GM18508 (cell line): ENCODE data around the gene MARCHF10.

Source experiments
- ATAC-seq: cut with Tn5 transposase; IDR thresholded peaks from one replicate; pipeline ENCODE4 v1.9.1; 2021; ENCODE audit warnings: moderate number of reproducible peaks; ENCODE audit not compliant: insufficient read depth, unreplicated experiment

Gene MARCHF10

DNA sequence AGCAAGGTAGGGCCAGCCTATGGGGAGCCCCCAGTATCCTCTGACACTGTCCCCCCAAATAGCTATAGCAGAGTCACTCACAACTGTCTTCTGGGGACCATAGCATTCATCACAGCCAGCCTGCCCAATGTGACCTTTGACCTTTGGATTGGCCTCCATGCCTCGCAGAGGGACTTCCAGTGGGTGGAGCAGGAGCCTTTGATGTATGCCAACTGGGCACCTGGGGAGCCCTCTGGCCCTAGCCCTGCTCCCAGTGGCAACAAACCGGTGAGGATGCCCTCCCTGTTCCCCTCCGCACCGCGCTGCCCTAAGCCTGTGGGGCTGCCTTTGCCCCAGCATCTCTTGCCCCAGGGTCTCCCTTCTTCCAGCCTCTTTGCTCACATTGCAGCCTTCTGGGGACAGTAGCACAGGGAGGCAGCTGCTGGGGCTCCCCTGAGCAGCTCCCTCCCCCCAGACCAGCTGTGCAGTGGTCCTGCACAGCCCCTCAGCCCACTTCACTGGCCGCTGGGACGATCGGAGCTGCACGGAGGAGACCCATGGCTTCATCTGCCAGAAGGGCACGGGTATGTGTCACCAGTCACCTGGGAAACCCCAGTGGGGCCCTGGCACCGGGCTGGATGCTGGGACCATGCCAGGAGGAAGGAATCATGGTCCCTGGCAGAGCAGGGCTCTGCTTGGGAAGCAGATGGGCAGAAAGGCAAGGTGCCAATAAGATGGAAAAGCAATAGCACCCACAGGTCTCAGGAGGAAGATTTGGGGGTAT, 119.5 kb downstream of the MARCHF10 start:
- ATAC-seq: no peak

GRCh38 chr17:62687997-62688396, 120.1 kb downstream of the MARCHF10 start:
- no peak for ATAC-seq

- ATAC-seq: no peak
Observed at GRCh38 chr17:62684179-62684578, 123.9 kb downstream of the MARCHF10 start.

DNA sequence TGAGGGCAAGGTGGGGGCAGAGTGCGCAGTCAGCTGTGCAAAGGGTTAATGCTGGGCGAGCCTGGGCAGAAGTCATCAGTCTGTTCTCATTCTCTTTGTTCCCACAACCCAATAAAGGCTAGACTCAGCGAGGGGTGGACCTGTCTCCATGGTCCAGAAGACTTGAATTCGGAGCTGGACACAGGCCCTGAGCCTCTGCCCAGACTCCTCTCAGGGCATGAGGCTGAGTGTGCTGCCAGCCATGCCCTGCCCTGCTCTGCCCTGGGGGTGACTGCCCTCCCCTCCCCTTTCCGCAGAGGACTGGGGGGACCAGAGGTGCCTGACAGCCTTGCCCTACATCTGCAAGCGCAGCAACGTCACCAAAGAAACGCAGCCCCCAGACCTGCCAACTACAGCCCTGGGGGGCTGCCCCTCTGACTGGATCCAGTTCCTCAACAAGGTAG, 126.2 kb downstream of the MARCHF10 start:
- ATAC-seq: no peak

GRCh38 chr17:62681061-62681938, 126.8 kb downstream of the MARCHF10 start:
- ATAC-seq: no peak

DNA sequence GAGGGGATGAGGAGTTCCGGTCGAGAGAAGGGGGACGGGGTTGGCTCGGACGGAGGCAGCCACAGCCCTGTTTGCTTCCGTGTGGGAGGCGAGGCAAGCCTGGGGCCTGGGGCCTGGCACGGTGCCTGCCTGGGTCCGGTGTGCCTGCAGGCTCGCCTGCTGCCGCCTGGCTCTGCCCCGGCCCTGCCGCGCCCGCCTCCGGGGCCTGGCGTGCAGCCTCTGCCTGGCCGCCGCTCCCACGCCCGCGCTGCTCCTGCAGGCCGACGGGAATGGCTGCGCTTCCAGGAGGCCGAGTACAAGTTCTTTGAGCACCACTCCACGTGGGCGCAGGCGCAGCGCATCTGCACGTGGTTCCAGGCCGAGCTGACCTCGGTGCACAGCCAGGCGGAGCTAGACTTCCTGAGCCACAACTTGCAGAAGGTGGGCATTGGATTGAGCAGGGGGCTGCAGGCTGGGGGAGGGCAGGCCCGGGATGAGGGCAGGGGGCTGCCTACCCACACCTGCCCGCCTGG, 127.5 kb downstream of the MARCHF10 start:
- no peak for ATAC-seq

DNA sequence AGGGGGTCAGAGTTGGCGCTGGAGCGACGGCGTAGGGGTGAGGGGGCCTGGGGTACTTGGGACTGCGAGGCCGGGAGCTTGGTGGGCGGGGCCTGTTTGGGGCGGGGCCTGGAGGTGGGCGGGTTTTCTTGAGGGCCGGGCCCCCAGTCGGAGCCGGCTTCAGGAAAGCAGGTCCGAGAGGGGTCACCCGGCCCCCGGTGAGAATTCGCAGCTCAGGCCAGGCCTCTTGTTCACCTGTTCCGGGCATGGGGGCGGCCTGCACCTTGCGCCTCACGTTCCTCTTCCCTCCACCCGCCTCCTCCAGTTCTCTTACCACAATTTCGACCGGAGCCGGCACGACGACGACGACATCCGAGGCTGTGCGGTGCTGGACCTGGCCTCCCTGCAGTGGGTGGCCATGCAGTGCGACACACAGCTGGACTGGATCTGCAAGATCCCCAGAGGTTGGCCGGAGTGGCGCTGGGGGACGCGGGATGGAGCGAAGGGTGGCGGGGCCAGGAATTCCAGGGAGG, 128.2 kb downstream of the MARCHF10 start:
- no peak for ATAC-seq

DNA sequence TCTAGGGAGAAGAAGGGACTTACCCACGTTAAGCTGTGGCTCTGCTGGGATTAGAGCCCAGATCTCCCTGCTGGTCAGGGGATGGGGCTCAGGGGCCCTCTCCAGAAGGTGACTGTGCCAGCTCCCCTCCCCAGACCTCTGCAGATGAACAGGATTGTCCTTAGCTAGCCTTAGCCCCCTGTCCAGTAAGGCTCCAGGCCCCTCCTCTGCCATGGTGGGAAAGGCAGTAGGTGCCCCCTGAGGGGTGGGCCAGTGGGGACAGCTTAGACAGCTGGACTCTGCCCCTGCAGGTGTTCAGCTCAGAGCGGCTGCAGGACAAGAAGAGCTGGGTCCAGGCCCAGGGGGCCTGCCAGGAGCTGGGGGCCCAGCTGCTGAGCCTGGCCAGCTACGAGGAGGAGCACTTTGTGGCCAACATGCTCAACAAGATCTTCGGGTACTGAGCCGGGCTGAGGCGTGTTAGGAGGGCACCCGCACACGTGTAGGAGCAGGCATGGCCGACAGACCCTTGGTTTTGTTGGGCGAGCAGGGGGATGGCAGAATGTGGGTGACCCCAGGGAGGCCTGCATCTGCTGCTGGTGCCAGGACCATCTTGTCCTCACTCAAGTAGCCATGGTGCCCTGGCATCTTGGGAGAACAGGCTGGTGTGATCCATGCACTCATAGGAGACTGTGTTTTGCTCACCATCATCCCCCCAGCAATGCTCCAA, 129.7 kb downstream of the MARCHF10 start:
- ATAC-seq: no peak

- no peak for ATAC-seq
Observed at GRCh38 chr17:62676952-62677596, 131.0 kb downstream of the MARCHF10 start.

GRCh38 chr17:62676231-62676943, 131.7 kb downstream of the MARCHF10 start:
- no peak for ATAC-seq

- ATAC-seq: no peak
Observed at GRCh38 chr17:62675701-62676100, 132.4 kb downstream of the MARCHF10 start.

GRCh38 chr17:62675260-62675659, 132.9 kb downstream of the MARCHF10 start:
- no peak for ATAC-seq

DNA sequence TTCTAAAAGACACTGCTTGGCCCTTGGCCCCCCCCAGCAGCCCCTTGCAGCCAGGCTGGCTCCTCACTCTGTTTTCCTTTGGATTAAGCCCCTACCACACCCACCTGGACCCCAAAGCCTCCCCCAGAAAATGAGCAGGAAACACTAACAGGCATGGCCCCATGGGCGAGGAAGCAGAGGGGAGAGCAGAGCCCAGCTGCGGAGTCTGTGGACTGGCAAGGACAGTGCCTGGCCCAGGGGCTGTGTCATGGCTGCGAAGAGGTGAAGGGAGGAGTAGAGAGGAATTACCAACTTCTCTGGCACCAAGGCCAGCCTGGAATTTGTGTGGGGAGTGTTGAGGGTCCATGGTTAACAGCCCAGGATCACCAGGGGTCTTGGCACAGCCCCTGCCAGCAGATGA, 133.3 kb downstream of the MARCHF10 start:
- no peak for ATAC-seq

DNA sequence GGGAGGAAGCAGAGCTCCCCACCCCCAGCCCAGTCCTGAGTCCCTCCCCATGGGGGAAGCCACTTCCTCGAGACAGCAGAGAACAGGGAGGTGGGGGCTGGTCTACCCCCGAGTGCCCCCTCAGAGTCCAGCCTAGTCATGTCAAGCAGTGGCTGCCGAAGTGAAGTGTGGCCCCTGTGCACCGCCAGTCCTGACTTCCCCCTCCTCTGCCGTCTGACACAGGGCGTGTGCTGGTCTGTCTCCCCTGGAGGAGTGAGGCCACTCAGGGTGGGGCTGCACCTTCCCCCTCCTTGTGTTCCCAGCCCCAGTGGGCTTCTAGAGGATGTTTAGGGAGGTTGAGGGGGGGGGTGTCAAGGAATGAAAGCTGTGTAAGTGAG, 133.8 kb downstream of the MARCHF10 start:
- no peak for ATAC-seq

- ATAC-seq: no peak
Observed at GRCh38 chr17:62673614-62674362, 134.3 kb downstream of the MARCHF10 start.

GRCh38 chr17:62672957-62673356, 135.2 kb downstream of the MARCHF10 start:
- ATAC-seq: no peak

GRCh38 chr17:62671553-62671952, 136.6 kb downstream of the MARCHF10 start:
- no peak for ATAC-seq

- no peak for ATAC-seq
Observed at GRCh38 chr17:62670202-62670821, 137.8 kb downstream of the MARCHF10 start.
